GM18873 (cell line): Measurements from ENCODE around the gene NSMCE1.
"Not testable (repeated sequence)": the region's sequence is repeated elsewhere in the genome, so short reads cannot be mapped to it uniquely, and the experiment has no call there.

ENCODE experiments used
- ATAC-seq: cut with Tn5 transposase; IDR thresholded peaks from one replicate; pipeline ENCODE4 v1.9.1; 2021; ENCODE audit warnings: mild to moderate bottlenecking, moderate library complexity, moderate number of reproducible peaks; ENCODE audit not compliant: unreplicated experiment, low FRiP score

Gene NSMCE1

GRCh38 chr16:27303256-27304100, 34.9 kb upstream of the NSMCE1 start:
- no peak for ATAC-seq

DNA sequence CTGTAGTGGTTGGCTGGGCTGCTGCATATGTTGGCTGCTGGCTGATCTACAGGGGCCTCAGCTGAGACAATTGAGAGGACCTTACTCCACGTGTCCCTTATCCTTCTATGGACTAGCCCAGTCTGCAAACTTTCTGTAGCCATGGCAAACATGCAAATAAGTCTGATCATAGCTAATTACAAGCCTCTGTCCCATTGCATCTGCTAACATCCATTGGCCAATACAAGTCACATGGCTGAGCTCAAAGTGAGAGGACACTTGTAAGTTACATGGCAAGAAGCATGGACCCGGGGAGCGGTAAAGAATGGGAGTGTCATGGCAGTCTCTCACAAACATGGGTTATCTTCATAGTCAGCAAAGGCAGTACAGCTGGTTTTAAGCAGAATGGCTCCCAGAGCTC, 33.6 kb upstream of the NSMCE1 start:
- ATAC-seq, result no peak

- ATAC-seq, result no peak
These were observed 32.8 kb upstream of the NSMCE1 start for GRCh38 chr16:27301236-27301861.

DNA sequence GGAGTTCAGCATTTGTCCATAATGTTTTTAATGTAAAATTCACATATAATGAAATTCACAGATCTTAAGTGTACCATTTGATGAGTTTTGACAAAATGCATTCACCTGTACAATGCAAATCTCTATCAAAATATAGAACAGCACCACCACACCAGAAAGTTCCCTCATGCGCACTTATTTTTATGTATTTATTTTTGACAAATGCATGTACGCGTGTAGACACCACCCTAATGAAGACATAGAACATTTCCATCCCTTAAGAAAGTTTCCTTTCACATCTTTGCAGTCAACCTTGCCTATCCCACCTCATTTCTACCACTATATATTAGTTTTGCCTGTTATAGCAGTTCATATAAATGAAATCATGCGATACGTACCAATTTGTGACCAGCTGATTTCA, 29.6 kb upstream of the NSMCE1 start:
- no peak for ATAC-seq

- no peak for ATAC-seq
These were observed 24.8 kb upstream of the NSMCE1 start for GRCh38 chr16:27293343-27293742.

DNA sequence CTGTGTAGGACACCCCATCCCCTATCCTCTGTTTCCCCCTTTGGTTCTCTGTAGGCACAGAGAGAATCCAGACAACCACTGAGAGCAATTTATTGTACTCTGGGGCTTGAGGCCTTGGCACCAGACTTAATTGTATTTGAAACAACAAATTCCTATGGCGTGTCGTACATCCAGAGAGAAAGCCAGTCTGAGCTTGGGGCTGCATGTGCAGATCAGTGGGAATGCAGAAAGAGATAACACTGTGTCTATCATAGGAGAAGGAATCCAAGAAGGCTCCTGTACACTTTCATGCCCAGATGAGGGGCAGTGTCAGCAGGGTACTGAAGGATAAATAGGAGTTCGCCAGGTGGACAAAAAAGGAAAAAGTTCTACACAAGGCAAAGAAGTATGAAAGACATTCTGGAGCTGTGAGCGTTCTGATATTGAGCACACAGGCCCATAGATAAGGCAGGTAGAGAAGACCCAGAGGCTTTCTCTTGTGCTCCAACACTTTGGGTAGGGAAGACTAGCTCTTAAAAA, 23.2 kb upstream of the NSMCE1 start:
- ATAC-seq, result no peak

DNA sequence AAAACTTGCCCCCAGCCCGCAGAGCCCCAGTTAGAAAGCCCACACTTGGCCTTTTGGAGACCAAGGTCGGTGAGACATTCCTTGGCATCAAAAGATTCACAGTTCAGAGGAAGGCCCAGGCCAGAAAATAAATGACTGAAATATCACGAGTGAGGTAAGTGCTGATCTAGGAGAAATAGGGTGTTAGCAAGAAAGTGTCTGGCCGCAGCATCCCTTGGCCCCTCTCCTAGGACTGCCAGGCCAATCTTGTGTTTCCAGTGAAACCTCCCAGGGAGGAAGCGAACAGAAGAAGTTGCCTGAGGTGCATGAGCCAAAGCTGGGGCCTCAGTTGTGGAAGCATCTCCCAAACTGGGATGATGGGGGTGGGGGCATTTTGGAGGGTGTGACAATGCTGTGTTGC, 22.5 kb upstream of the NSMCE1 start:
- ATAC-seq, result no peak

DNA sequence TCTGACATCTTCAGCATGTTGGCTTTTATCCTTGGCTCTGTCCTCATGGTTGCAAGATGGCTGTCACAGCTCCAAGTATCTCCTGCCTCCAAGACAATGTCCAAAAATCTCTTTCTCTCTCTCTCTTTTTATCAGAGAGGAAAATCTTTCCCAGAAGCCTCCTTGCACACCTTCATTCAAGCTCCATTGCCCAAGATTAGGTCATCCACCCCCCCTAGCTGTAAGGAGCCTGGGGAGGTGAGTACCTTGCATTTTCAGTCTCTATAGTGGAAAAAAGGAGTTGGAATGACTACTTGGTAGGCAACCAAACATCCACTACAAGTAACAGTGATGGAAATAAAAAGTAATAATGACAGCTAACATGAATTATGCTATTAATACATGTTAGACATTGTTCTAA, 22.0 kb upstream of the NSMCE1 start:
- no peak for ATAC-seq

DNA sequence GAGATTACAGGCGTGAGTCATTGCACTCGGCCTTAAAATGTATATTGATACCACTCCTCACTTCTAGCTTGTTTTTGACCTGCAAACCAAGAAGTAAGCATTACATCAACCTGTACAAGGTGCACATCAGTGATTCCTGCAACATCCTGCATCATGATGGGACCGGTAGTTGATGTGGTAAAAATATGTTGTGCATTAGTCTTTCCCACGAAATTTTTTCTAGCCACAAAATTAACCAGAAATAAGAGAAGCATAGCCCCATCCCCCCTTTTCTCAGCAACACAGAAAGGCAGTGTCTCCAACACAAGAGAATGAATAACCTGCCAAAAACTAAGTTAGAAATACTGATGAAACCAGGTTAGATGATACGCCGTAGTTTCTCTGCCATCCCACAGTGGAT, 21.1 kb upstream of the NSMCE1 start:
- ATAC-seq, result no peak

GRCh38 chr16:27288313-27288712, 19.7 kb upstream of the NSMCE1 start:
- ATAC-seq, result not testable (repeated sequence)

DNA sequence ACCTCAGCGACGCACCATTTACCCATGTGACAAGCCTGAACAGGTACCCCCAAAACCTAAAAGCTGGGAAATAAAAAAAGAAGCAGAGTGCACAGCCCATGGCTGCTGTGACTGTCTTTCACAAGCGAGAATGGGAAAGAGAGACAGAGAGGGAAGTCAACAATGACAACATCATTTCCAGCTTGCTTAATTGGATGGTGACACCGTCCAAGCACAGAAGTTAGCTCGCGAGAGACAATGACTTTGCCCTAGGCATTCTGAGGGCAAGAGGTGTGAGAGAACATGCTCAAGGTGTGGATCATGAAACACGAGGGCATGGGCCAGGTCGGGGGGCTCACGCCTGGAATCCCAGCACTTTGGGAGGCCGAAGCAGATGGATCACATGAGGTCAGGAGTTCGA, 19.3 kb upstream of the NSMCE1 start:
- ATAC-seq, result no peak

GRCh38 chr16:27287051-27287811, 18.7 kb upstream of the NSMCE1 start:
- no peak for ATAC-seq

GRCh38 chr16:27286451-27286850, 17.9 kb upstream of the NSMCE1 start:
- no peak for ATAC-seq

DNA sequence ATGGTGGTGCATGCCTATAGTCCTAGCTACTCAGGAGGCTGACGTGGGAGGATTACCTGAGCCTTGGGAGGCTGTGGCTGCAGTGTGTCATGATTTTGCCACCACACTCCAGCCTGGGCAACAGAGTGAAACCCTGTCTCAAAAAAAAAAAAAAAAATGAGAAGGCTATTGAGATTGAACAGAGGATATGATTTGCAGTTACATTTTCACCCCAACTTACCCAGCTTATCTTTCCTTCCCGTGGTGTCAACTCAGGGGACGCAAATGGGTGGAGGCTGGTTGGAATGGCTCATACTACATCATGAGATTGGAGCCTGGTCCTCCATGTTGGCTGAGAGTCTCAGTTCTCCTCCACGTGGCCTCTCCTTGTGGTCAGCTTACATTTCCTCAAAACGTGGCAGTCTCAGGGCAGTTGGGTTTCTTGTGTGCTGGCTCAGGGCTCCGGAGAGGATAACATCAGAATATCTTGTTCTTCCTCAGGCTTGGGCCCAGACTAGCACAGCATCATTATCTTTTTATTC, 17.2 kb upstream of the NSMCE1 start:
- ATAC-seq, result no peak

GRCh38 chr16:27284865-27285675, 16.5 kb upstream of the NSMCE1 start:
- ATAC-seq, result no peak

GRCh38 chr16:27281243-27281642, 12.7 kb upstream of the NSMCE1 start:
- ATAC-seq, result no peak

- ATAC-seq, result no peak
These were observed 6.8 kb upstream of the NSMCE1 start for GRCh38 chr16:27275394-27275793.

DNA sequence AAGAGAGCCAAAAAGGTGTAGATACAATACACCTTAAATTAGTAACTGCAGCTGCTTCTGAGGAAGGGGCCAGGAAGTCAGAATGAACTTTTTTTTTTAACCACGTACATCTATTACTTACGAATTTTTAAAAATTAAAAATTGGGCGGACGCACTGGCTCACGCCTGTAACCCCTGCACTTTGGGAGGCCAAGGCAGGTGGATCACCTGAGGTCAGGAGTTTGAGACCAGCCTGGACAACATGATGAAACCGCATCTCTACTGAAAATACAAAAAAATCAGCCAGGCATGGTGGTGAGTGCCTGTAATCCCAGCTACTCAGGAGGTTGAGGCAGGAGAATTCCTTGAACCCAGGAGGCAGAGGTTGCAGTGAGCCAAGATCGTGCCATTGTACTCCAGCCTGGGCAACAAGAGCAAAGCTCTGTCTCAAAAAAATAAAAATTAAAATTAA, 5.9 kb upstream of the NSMCE1 start:
- ATAC-seq, result not testable (repeated sequence)

DNA sequence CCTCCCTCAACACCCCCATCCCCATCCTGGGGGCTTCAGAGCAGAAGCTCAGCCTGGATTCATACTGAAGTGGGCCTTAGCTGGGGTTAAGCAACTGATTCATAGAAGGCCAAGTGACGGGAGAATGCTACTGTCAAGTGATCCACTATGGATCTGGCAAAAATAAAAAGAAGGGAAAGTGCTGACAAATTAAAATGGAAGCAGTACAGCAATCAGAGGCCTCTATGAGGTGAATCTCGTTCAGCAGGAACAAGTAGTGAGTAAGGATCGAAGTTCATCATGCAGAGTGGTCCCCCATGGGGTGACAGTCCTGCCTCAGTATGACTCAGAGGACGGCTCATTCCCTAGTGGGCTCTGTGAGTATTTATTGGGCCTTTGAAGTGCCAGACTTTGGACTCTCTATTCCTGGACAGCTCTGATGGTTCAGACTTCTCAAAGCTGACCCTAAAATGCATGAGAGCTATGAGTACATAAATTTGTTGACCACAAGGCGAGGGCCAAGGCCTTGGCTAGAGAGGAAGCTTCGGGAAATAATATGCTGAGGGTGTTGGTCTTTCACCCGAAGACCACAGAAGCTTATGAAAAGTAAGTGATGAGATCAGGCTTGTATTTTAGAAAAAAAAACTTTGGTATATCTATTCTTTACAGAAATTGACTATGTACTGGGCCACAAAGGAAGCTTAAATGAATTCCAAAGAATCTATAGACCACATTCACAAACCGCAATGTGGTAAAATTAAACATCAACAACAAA, 5.3 kb upstream of the NSMCE1 start:
- no peak for ATAC-seq
